H1 (cell line): ENCODE measurements around the gene GPC6. TPM values are rescaled to one million over a fixed set of nuclear protein-coding genes. Genes with fewer than 3 reads are reported as not detected.

ENCODE experiments used
- CTCF ChIA-PET: fragments of 300-600 bp; sonication (Branson Sonifier 250); formaldehyde crosslinking; loops from one replicate; lab custom pipeline; 2021; ENCODE audit not compliant: partially characterized antibody; lab: Charles Lee
- POLR2A ChIA-PET: fragments of 300-600 bp; sonication (Branson Sonifier 250); formaldehyde crosslinking; loops from one replicate; lab custom pipeline; 2021; ENCODE audit warnings: inconsistent platforms; ENCODE audit not compliant: partially characterized antibody; lab: Charles Lee
- DNase-seq, 2 experiments: peaks; one replicate each; pipeline versions ENCODE4 v3.0.0 to v3.0.0-alpha.2; 2010 to 2022; ENCODE audit warnings: low spot score in 2 of 2, low read depth in 1 of 2, mixed read lengths in 1 of 2
- FAIRE-seq: peaks from 2 replicates; lab custom pipeline; 2011; peaks lifted over from hg19 to GRCh38; lab: Jason Lieb, UNC
- H2AFZ ChIP-seq: 2 replicates; pipeline ENCODE4 v1.8.1; 2012; ENCODE audit warnings: low read length, inconsistent platforms
- H2AK5ac ChIP-seq: 2 replicates; pipeline ENCODE4 v1.6.1; 2013; ENCODE audit warnings: low read depth, low read length
- H2BK120ac ChIP-seq: replicated peaks from 2 replicates; pipeline ENCODE3; 2013; ENCODE audit warnings: low read depth, low read length, inconsistent platforms
- H2BK12ac ChIP-seq: 2 replicates; pipeline ENCODE4 v1.6.1; 2013; ENCODE audit warnings: low read depth, low read length
- H2BK15ac ChIP-seq: 2 replicates; pipeline ENCODE4 v1.6.1; 2013; ENCODE audit warnings: low read length
- H2BK20ac ChIP-seq: 2 replicates; pipeline ENCODE4 v1.6.1; 2013; ENCODE audit warnings: low read length
- H2BK5ac ChIP-seq: 2 replicates; pipeline ENCODE4 v1.6.1; 2013; ENCODE audit warnings: low read depth, low read length
- H3K14ac ChIP-seq: 2 replicates; pipeline ENCODE4 v1.6.1; 2013; ENCODE audit warnings: inconsistent platforms; ENCODE audit not compliant: insufficient read length
- H3K18ac ChIP-seq: 2 replicates; pipeline ENCODE4 v1.6.1; 2013; ENCODE audit warnings: low read length; ENCODE audit errors: extremely low read depth
- H3K23ac ChIP-seq: 2 replicates; pipeline ENCODE4 v1.6.1; 2013; ENCODE audit warnings: inconsistent platforms; ENCODE audit not compliant: insufficient read length
- H3K23me2 ChIP-seq: 2 replicates; pipeline ENCODE4 v1.6.1; 2013; ENCODE audit warnings: low read depth, low read length
- H3K27ac ChIP-seq: 2 replicates; pipeline ENCODE4 v1.6.1; 2011; ENCODE audit warnings: low read depth, low read length, inconsistent platforms
- H3K27me3 ChIP-seq, 4 experiments: replicated peaks in 1 of 4; 1 replicate in 1 of 4; 2 replicates in 3 of 4; pipeline versions ENCODE4 v1.6.1 to v1.8.1; 2011 to 2013; ENCODE audit warnings: low read length in 3 of 4, mild to moderate bottlenecking in 3 of 4, inconsistent platforms in 2 of 4, mixed read lengths in 2 of 4, moderate library complexity in 1 of 4; ENCODE audit not compliant: control insufficient read depth in 3 of 4, insufficient read depth in 3 of 4; ENCODE audit errors: extremely low read depth in 1 of 4
- H3K36me3 ChIP-seq, 4 experiments: 2 replicates each; pipeline versions ENCODE4 v1.6.1 to v1.8.1; 2011 to 2013; ENCODE audit warnings: mild to moderate bottlenecking in 4 of 4, low read length in 3 of 4, moderate library complexity in 2 of 4, control low read depth in 1 of 4, inconsistent platforms in 1 of 4; ENCODE audit not compliant: insufficient read depth in 4 of 4, control insufficient read depth in 2 of 4
- H3K4ac ChIP-seq: replicated peaks from 2 replicates; pipeline ENCODE3; 2013; ENCODE audit warnings: low read length, low read depth, mixed read lengths, inconsistent platforms; ENCODE audit not compliant: insufficient read length
- H3K4me1 ChIP-seq, 4 experiments: replicated peaks in 1 of 4; 1 replicate in 1 of 4; 2 replicates in 3 of 4; pipeline versions ENCODE4 v1.6.1 to v1.8.1; 2011 to 2013; ENCODE audit warnings: low read length in 3 of 4, inconsistent platforms in 2 of 4, mixed read lengths in 1 of 4; ENCODE audit not compliant: insufficient read depth in 4 of 4, control insufficient read depth in 3 of 4
- H3K4me2 ChIP-seq, 2 experiments: 2 replicates each; pipeline versions ENCODE4 v1.6.1 to v1.8.1; 2011 to 2013; ENCODE audit warnings: low read depth in 2 of 2, low read length in 2 of 2, control low read depth in 1 of 2, inconsistent platforms in 1 of 2, mild to moderate bottlenecking in 1 of 2; ENCODE audit not compliant: insufficient read depth in 1 of 2
- H3K4me3 ChIP-seq, 4 experiments: fragments of 200-600, 300-600 bp in 1 of 4; sonication (generic), shearing (Covaris generic), sonication (Bioruptor Twin) in 1 of 4; 2 replicates each; pipeline versions ENCODE4 v1.5.1 to v1.8.1; 2011 to 2016; ENCODE audit warnings: low read length in 4 of 4, low read depth in 3 of 4, control low read depth in 2 of 4, inconsistent platforms in 2 of 4, mild to moderate bottlenecking in 2 of 4, mixed read lengths in 1 of 4, moderate library complexity in 1 of 4; ENCODE audit not compliant: insufficient read depth in 2 of 4; ENCODE audit errors: extremely low read depth in 1 of 4
- H3K56ac ChIP-seq: replicated peaks from 2 replicates; pipeline ENCODE3; 2013; ENCODE audit warnings: low read depth, mild to moderate bottlenecking, mixed read lengths, low read length, inconsistent platforms; ENCODE audit not compliant: insufficient read length
- H3K79me1 ChIP-seq: 2 replicates; pipeline ENCODE4 v1.6.1; 2013; ENCODE audit warnings: low read depth, low read length, control low read depth
- H3K79me2 ChIP-seq, 2 experiments: 2 replicates each; pipeline versions ENCODE4 v1.6.1 to v1.8.1; 2012 to 2013; ENCODE audit warnings: low read length in 2 of 2, mild to moderate bottlenecking in 2 of 2, inconsistent platforms in 1 of 2; ENCODE audit not compliant: insufficient read depth in 2 of 2, control insufficient read depth in 1 of 2
- H3K9ac ChIP-seq, 4 experiments: replicated peaks in 1 of 4; 1 replicate in 1 of 4; 2 replicates in 3 of 4; pipeline versions ENCODE4 v1.6.1 to v1.8.1; 2011 to 2013; ENCODE audit warnings: low read depth in 3 of 4, low read length in 3 of 4, control low read depth in 2 of 4, mild to moderate bottlenecking in 2 of 4, moderate library complexity in 2 of 4, inconsistent platforms in 1 of 4; ENCODE audit errors: extremely low read depth in 1 of 4
- H3K9me3 ChIP-seq, 2 experiments: 2 replicates each; pipeline versions ENCODE4 v1.6.1 to v1.8.1; 2012 to 2013; ENCODE audit warnings: mild to moderate bottlenecking in 2 of 2, moderate library complexity in 2 of 2, control low read depth in 1 of 2, inconsistent platforms in 1 of 2, low read depth in 1 of 2, low read length in 1 of 2, mixed read lengths in 1 of 2; ENCODE audit not compliant: insufficient read depth in 2 of 2
- H4K20me1 ChIP-seq, 2 experiments: replicated peaks in 1 of 2; 2 replicates each; pipeline versions ENCODE3 to v1.8.1; 2011 to 2013; ENCODE audit warnings: inconsistent platforms in 2 of 2, low read length in 2 of 2, mild to moderate bottlenecking in 1 of 2; ENCODE audit not compliant: insufficient read depth in 2 of 2, control insufficient read depth in 1 of 2
- H4K5ac ChIP-seq: 2 replicates; pipeline ENCODE4 v1.6.1; 2013; ENCODE audit warnings: low read length, low read depth, mixed read lengths, inconsistent platforms; ENCODE audit not compliant: insufficient read length
- H4K8ac ChIP-seq: 2 replicates; pipeline ENCODE4 v1.8.0; 2013; ENCODE audit warnings: mild to moderate bottlenecking, moderate library complexity, low read length, inconsistent platforms; ENCODE audit not compliant: insufficient read depth; ENCODE audit errors: extremely low read depth
- H4K91ac ChIP-seq: replicated peaks from 2 replicates; pipeline ENCODE3; 2013; ENCODE audit warnings: low read length, mixed read lengths, inconsistent platforms; ENCODE audit not compliant: insufficient read length
- ATF2 ChIP-seq: IDR thresholded peaks from 2 replicates; pipeline ENCODE4 v1.6.1; 2012; ENCODE audit warnings: low read length, inconsistent platforms
- CEBPB ChIP-seq: IDR thresholded peaks from 2 replicates; pipeline ENCODE4 v1.6.1; 2012; ENCODE audit warnings: low read depth, low read length
- CREB1 ChIP-seq: IDR thresholded peaks from 2 replicates; pipeline ENCODE4 v1.6.1; 2012; ENCODE audit warnings: inconsistent platforms
- CTCF ChIP-seq, 3 experiments: IDR thresholded peaks; 1 replicate in 2 of 3; 2 replicates in 1 of 3; pipeline versions ENCODE4 v1.5.1 to v1.6.1; 2011; ENCODE audit warnings: low read length in 3 of 3, mild to moderate bottlenecking in 3 of 3, inconsistent platforms in 2 of 3, low read depth in 1 of 3, moderate library complexity in 1 of 3; ENCODE audit not compliant: insufficient read depth in 1 of 3; ENCODE audit errors: control extremely low read depth in 1 of 3
- EZH2 ChIP-seq: fragments of 200-600 bp; sonication (generic); IDR thresholded peaks from 2 replicates; pipeline ENCODE4 v1.7.1; 2012; ENCODE audit warnings: low read depth, mild to moderate bottlenecking, moderate library complexity, low read length, inconsistent platforms; ENCODE audit not compliant: severe bottlenecking
- HDAC2 ChIP-seq, 2 experiments: fragments of 300-600 bp in 1 of 2; sonication (generic) in 1 of 2; IDR thresholded peaks; 2 replicates each; pipeline ENCODE4 v1.6.1; 2011 to 2012; ENCODE audit warnings: low read depth in 2 of 2, low read length in 2 of 2, mild to moderate bottlenecking in 2 of 2, moderate library complexity in 2 of 2, borderline replicate concordance in 1 of 2, inconsistent platforms in 1 of 2
- RAD21 ChIP-seq, 2 experiments: IDR thresholded peaks in 1 of 2; conservative IDR thresholded peaks in 1 of 2; 2 replicates each; pipeline ENCODE4 v1.6.1; 2011; ENCODE audit warnings: low read depth in 2 of 2, low read length in 2 of 2, improper control_type of control experiment in 1 of 2, inconsistent platforms in 1 of 2, mild to moderate bottlenecking in 1 of 2, moderate library complexity in 1 of 2
- USF2 ChIP-seq: IDR thresholded peaks from 2 replicates; pipeline ENCODE4 v1.6.1; 2011; ENCODE audit warnings: low read length, improper control_type of control experiment
- WGBS, 2 experiments: shearing (Covaris generic) in 1 of 2; methylation state at CpG; one replicate each; pipeline versions ENCODE4 v1.1.6 to v1.1.7; 2013 to 2015; ENCODE audit warnings: low lambda C conversion rate in 2 of 2, mixed read lengths in 2 of 2, inconsistent platforms in 1 of 2, low coverage in 1 of 2, missing lambda C conversion rate in 1 of 2; ENCODE audit not compliant: insufficient replicate concordance in 2 of 2, insufficient coverage in 1 of 2, insufficient read length in 1 of 2; ENCODE audit errors: extremely low coverage in 1 of 2, missing lambda C conversion rate in 1 of 2; 5-methylcytosine and 5-hydroxymethylcytosine counted together
- polyA plus RNA-seq, 7 experiments: library from polyadenylated mRNA; depleted of rRNA in 3 of 7; stranded (reverse) in 5 of 7; unstranded in 2 of 7; fragments of >200 nt in 5 of 7; fragments of 200-250 nt in 2 of 7; gene quantifications; 1 replicate in 5 of 7; 2 replicates in 1 of 7; 4 replicates in 1 of 7; pipeline versions ENCODE4 v1.2.1 to v1.2.3, GENCODE V29; 2011 to 2013; ENCODE audit warnings: missing spikeins in 2 of 7, mixed read lengths in 2 of 7
- total RNA-seq: library from RNA; stranded (reverse); fragmentation: NEBNext Ultra II Directional; extraction: Animal tissue kit (Norgen Biotek cat#: 25700); gene quantifications from 2 replicates; pipeline ENCODE4 v1.2.1, GENCODE V29; 2021

The GPC6 gene
- total and polyA plus RNA-seq, 2 of the 8 experiments (the other 6 are each of a cell fraction or from before 2014, with no cell fraction given): 5.4 to 12.0 TPM

GRCh38 chr13:93244918-93245280 lies 18.3 kb downstream of the GPC6 start:
- H3K36me3 ChIP-seq: no peaks in the 10 kb centered on the region
- no peak overlapping the region for H3K14ac ChIP-seq
- H3K4ac ChIP-seq: no peak overlapping the region
- H2BK120ac ChIP-seq: no peak overlapping the region
- no peak overlapping the region for H2BK12ac ChIP-seq
- no peaks in the 10 kb centered on the region for H4K20me1 ChIP-seq
- no peak overlapping the region for H3K4me3 ChIP-seq
- no peak overlapping the region for H2AK5ac ChIP-seq
- no peak overlapping the region for H2BK20ac ChIP-seq
- H3K27me3 ChIP-seq: no peaks in the 10 kb centered on the region
- peaks cover 0 to 34% of the 10 kb centered on the region in 2 experiments; a peak in 2 of 4 replicates for H3K79me2 ChIP-seq
- no peaks in the 10 kb centered on the region; the same call in 1 of the 2 replicates for H3K79me1 ChIP-seq
- H2BK5ac ChIP-seq: no peak overlapping the region
- H3K9me3 ChIP-seq: no peaks in the 10 kb centered on the region
- H3K4me2 ChIP-seq: 0 out of 4 replicates have a peak overlapping the region, but pooled peaks of 1 of the 2 experiments have one; percentile 14
- no peak overlapping the region for H4K8ac ChIP-seq
- H2BK15ac ChIP-seq: no peak overlapping the region
- FAIRE-seq (no peak), DNase-seq (no peak)
- peaks cover 8 to 23% (median 14%) of the 10 kb centered on the region in 4 experiments for H3K4me1 ChIP-seq
- H4K91ac ChIP-seq: no peak overlapping the region
- POLR2A ChIA-PET: no interaction called here
- H3K9ac ChIP-seq: no peak overlapping the region
- no peak overlapping the region for H4K5ac ChIP-seq
- WGBS, 2 experiments: 83% methylated on average over 1 of the region's 1 CpG; no CpG with 5 or more reads in 1 of the 2 experiments
- H3K23me2 ChIP-seq: no peaks in the 10 kb centered on the region
- no peak overlapping the region for H3K56ac ChIP-seq
- H3K27ac ChIP-seq: no peak overlapping the region
- CTCF ChIA-PET: no interaction called here
- no peak overlapping the region for H3K23ac ChIP-seq
- H2AFZ ChIP-seq: no peak overlapping the region
- H3K18ac ChIP-seq: no peak overlapping the region
- no peak for TF ChIP-seq CEBPB
- TF ChIP-seq EZH2: no peak
- TF ChIP-seq CTCF (IDR thresholded peaks at IDR 0.05; ENCODE audit: control extremely low read depth in 1 of 3, insufficient read depth in 1 of 3, low read depth in 1 of 3, low read length in 3 of 3): no peak
- no peak for TF ChIP-seq RAD21 (IDR thresholded peaks at IDR 0.05 in 1 of 2, conservative IDR thresholded peaks at IDR 0.05 in 1 of 2; ENCODE audit: low read depth in 2 of 2, low read length in 2 of 2)
- no peak for TF ChIP-seq HDAC2 (IDR thresholded peaks at IDR 0.05; ENCODE audit: borderline replicate concordance in 1 of 2, low read depth in 2 of 2, low read length in 2 of 2)
- TF ChIP-seq ATF2: no peak
- TF ChIP-seq CREB1: no peak
- TF ChIP-seq USF2: no peak
